Karpas-422 (cell line): ENCODE results near the gene PTGDS. TPM values are rescaled to one million over a fixed set of nuclear protein-coding genes. Genes with fewer than 3 reads are reported as not detected.

ENCODE experiments used
- DNase-seq: peaks from one replicate; pipeline ENCODE4 v3.0.0-alpha.2; 2015
- H2AFZ ChIP-seq: fragments of 200-600 bp; sonication (generic); 2 replicates; pipeline ENCODE4 v1.6.1; 2014; ENCODE audit warnings: antibody characterized with exemption, low read length, mixed read lengths
- H3K27ac ChIP-seq: fragments of 200-600 bp; sonication (generic); 2 replicates; pipeline ENCODE4 v1.5.1; 2014; ENCODE audit warnings: mild to moderate bottlenecking, low read length, moderate library complexity
- H3K27me3 ChIP-seq: fragments of 200-600 bp; sonication (generic); 2 replicates; pipeline ENCODE4 v1.6.1; 2014; ENCODE audit warnings: low read length, mixed read lengths
- H3K36me3 ChIP-seq: fragments of 200-600 bp; sonication (generic); 2 replicates; pipeline ENCODE4 v1.6.1; 2014; ENCODE audit warnings: low read length, mixed read lengths; ENCODE audit not compliant: insufficient read depth
- H3K4me1 ChIP-seq: fragments of 200-600 bp; sonication (generic); 2 replicates; pipeline ENCODE4 v1.6.1; 2014; ENCODE audit warnings: mild to moderate bottlenecking, low read length, mixed read lengths
- H3K4me2 ChIP-seq: fragments of 200-600 bp; sonication (generic); 2 replicates; pipeline ENCODE4 v1.6.1; 2014; ENCODE audit warnings: low read length, low read depth, mild to moderate bottlenecking; ENCODE audit not compliant: poor library complexity, severe bottlenecking
- H3K4me3 ChIP-seq: fragments of 200-600 bp; sonication (generic); 2 replicates; pipeline ENCODE4 v1.5.1; 2014; ENCODE audit warnings: mild to moderate bottlenecking, antibody characterized with exemption, low read length, mixed read lengths
- H3K79me2 ChIP-seq: fragments of 200-600 bp; sonication (generic); 2 replicates; pipeline ENCODE4 v1.6.1; 2014; ENCODE audit warnings: mild to moderate bottlenecking, low read length, mixed read lengths
- H3K9ac ChIP-seq: fragments of 200-600 bp; sonication (generic); 2 replicates; pipeline ENCODE4 v1.6.0; 2014; ENCODE audit warnings: low read length
- H3K9me2 ChIP-seq: fragments of 200-600 bp; sonication (generic), shearing (Covaris generic); replicated peaks from 2 replicates; pipeline ENCODE4 v1.6.0; 2014; ENCODE audit warnings: mild to moderate bottlenecking, low read length, moderate library complexity; ENCODE audit not compliant: insufficient read depth
- H3K9me3 ChIP-seq: fragments of 300-700, 200-600 bp; sonication (generic); 2 replicates; pipeline ENCODE4 v1.6.1; 2014; ENCODE audit warnings: low read length, mixed read lengths
- H4K20me1 ChIP-seq: fragments of 200-600 bp; sonication (generic); 2 replicates; pipeline ENCODE4 v1.6.1; 2014; ENCODE audit warnings: mild to moderate bottlenecking, antibody characterized with exemption, low read length, low read depth; ENCODE audit not compliant: insufficient read depth
- total RNA-seq: library from RNA; depleted of rRNA; stranded (reverse); fragments of >200 nt; shearing (Covaris generic); gene quantifications from 2 replicates; pipeline ENCODE4 v1.2.3, GENCODE V29; 2014; ENCODE audit warnings: low replicate concordance; rRNA removed

The PTGDS gene
- total RNA-seq, result not detected in 2 replicates

DNA sequence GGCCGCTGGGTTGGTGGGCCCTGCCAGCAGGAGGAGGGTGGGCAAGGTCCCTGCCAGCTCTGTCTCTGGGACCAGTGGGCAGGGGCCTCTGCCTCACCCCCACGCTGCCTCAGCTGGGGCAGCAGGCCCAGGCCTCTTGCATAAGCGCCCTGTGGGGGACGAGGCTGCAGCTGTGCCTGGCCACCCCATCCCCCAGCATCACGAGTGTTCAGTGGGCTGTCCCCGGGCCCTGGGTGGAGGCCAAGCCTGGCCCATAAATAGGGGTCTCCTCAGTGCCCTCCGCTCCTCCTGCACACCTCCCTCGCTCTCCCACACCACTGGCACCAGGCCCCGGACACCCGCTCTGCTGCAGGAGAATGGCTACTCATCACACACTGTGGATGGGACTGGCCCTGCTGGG lies at the start of gene PTGDS:
PTGDS (plus strand) TSS at position 282 of the 400 bp plus-strand sequence; CDS start at position 357, 75 bp downstream.
- Histone ChIP-seq H3K36me3 (no peaks in the 10 kb centered on the region), H3K4me1 (no peaks in the 10 kb centered on the region), H3K79me2 (no peaks in the 10 kb centered on the region), H3K9me2 (no peaks in the 10 kb centered on the region), H4K20me1 (no peaks in the 10 kb centered on the region), H3K4me3 (no peak within 1 kb of the TSS), H3K9ac (no peak within 1 kb of the TSS), H3K9me3 (no peaks in the 10 kb centered on the region), H2AFZ (no peak within 1 kb of the TSS), H3K27me3 (no peaks in the 10 kb centered on the region), H3K27ac (no peak within 1 kb of the TSS), H3K4me2 (no peak within 1 kb of the TSS)
- no peak for DNase-seq

GRCh38 chr9:136928591-136928990 lies 48.7 kb upstream of the PTGDS start:
- Histone ChIP-seq H3K9ac (no peak overlapping the region), H2AFZ (no peak overlapping the region)

GRCh38 chr9:136930014-136930413 lies 47.3 kb upstream of the PTGDS start:
- Histone ChIP-seq H3K9ac (no peak overlapping the region), H4K20me1 (no peaks in the 10 kb centered on the region), H3K27ac (no peak overlapping the region), H3K4me3 (no peak overlapping the region), H3K4me2 (no peak overlapping the region), H3K4me1 (no peaks in the 10 kb centered on the region), H3K79me2 (no peaks in the 10 kb centered on the region), H3K9me3 (no peaks in the 10 kb centered on the region), H2AFZ (no peak overlapping the region), H3K9me2 (no peaks in the 10 kb centered on the region), H3K36me3 (peaks cover 38% of the 10 kb centered on the region), H3K27me3 (no peaks in the 10 kb centered on the region)
- no peak for DNase-seq

More at GRCh38 chr9:136928591-136928990, 48.7 kb upstream of the PTGDS start:
- H3K36me3 ChIP-seq, result peaks cover 38% of the 10 kb centered on the region
- no peak overlapping the region for H3K4me3 ChIP-seq
- no peaks in the 10 kb centered on the region for H3K4me1 ChIP-seq
- H4K20me1 ChIP-seq, result no peaks in the 10 kb centered on the region
- no peaks in the 10 kb centered on the region for H3K9me2 ChIP-seq
- no peaks in the 10 kb centered on the region for H3K27me3 ChIP-seq
- no peaks in the 10 kb centered on the region for H3K9me3 ChIP-seq
- H3K4me2 ChIP-seq, result no peak overlapping the region
- DNase-seq, result no peak
- no peak overlapping the region for H3K27ac ChIP-seq
- no peaks in the 10 kb centered on the region for H3K79me2 ChIP-seq

DNA sequence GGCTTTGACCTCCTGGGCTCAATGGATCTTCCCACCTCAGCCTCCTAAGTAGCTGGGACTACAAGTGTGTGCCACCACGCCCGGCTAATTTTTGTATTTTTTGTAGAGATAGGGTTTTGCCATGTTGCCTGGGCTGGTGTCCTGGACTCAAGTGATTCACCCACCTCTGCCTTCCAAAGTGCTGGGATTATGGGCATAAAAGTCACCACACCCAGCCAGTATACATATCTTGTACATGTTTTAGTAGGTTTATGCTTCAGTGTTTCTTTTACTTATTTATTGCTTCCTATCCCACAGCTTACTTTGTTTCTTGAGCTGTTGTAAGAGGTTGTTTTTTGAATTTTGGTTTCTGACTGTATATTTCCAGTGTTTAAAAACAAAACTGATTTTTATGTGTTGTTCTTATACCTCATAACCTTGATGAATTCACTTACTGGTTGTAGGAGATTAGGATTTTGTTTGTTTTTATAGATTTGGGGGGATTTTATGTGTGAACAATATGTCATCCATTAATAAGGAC lies 45.6 kb upstream of the PTGDS start:
- no peaks in the 10 kb centered on the region for H3K4me1 ChIP-seq
- peaks cover 37% of the 10 kb centered on the region for H3K36me3 ChIP-seq
- DNase-seq, result no peak

DNA sequence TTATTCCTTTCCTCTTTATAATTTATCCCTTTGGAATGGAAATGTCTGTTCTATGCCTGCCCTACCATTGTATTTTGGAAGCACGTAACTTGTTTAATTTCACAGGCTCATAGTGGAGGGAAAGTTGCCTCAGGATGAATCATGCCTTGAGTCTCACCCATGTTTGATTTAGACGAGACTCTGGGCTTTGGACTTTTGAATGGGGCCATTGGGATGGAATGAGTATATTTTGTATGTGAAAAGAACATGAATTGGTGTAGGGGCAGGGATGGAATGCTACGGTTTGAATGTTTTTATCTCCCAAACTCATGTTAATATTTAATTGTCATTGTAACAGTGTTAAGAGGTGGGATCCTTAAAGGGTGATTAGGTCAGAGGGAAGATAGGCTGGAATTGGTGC lies 43.0 kb upstream of the PTGDS start:
- Histone ChIP-seq H3K27ac (no peak overlapping the region), H2AFZ (no peak overlapping the region), H3K4me1 (no peaks in the 10 kb centered on the region), H3K9me3 (no peaks in the 10 kb centered on the region), H3K79me2 (no peaks in the 10 kb centered on the region), H3K9ac (no peak overlapping the region), H3K27me3 (no peaks in the 10 kb centered on the region), H3K4me2 (no peak overlapping the region), H4K20me1 (no peaks in the 10 kb centered on the region), H3K9me2 (no peaks in the 10 kb centered on the region), H3K4me3 (no peak overlapping the region), H3K36me3 (peaks cover 25% of the 10 kb centered on the region)
- no peak for DNase-seq

More for the DNA sequence above, 45.6 kb upstream of the PTGDS start:
- no peaks in the 10 kb centered on the region for H4K20me1 ChIP-seq
- no peaks in the 10 kb centered on the region for H3K9me3 ChIP-seq
- H3K79me2 ChIP-seq, result no peaks in the 10 kb centered on the region
- H3K27me3 ChIP-seq, result no peaks in the 10 kb centered on the region
- no peak overlapping the region for H3K27ac ChIP-seq
- H3K9me2 ChIP-seq, result no peaks in the 10 kb centered on the region
- H2AFZ ChIP-seq, result no peak overlapping the region
- H3K9ac ChIP-seq, result no peak overlapping the region
- no peak overlapping the region for H3K4me2 ChIP-seq
- H3K4me3 ChIP-seq, result no peak overlapping the region

- no peaks in the 10 kb centered on the region for H3K9me2 ChIP-seq
- H4K20me1 ChIP-seq, result no peaks in the 10 kb centered on the region
- H2AFZ ChIP-seq, result no peak overlapping the region
- peaks cover 16% of the 10 kb centered on the region for H3K36me3 ChIP-seq
- H3K9me3 ChIP-seq, result no peaks in the 10 kb centered on the region
- H3K27ac ChIP-seq, result no peak overlapping the region
- no peaks in the 10 kb centered on the region for H3K27me3 ChIP-seq
- no peaks in the 10 kb centered on the region for H3K79me2 ChIP-seq
- no peak overlapping the region for H3K4me3 ChIP-seq
- H3K4me1 ChIP-seq, result no peaks in the 10 kb centered on the region
- no peak for DNase-seq
- H3K4me2 ChIP-seq, result no peak overlapping the region
- no peak overlapping the region for H3K9ac ChIP-seq
These were observed 41.7 kb upstream of the PTGDS start for GRCh38 chr9:136935651-136936050.

- H4K20me1 ChIP-seq, result no peaks in the 10 kb centered on the region
- no peak for DNase-seq
- no peaks in the 10 kb centered on the region for H3K79me2 ChIP-seq
- H3K9ac ChIP-seq, result no peak overlapping the region
- H3K27ac ChIP-seq, result no peak overlapping the region
- no peak overlapping the region for H3K4me2 ChIP-seq
- H3K27me3 ChIP-seq, result no peaks in the 10 kb centered on the region
- no peaks in the 10 kb centered on the region for H3K9me2 ChIP-seq
- H3K9me3 ChIP-seq, result no peaks in the 10 kb centered on the region
- peaks cover 11% of the 10 kb centered on the region for H3K36me3 ChIP-seq
- H3K4me3 ChIP-seq, result no peak overlapping the region
- no peaks in the 10 kb centered on the region for H3K4me1 ChIP-seq
- no peak overlapping the region for H2AFZ ChIP-seq
These were observed 40.6 kb upstream of the PTGDS start for GRCh38 chr9:136936645-136937170.

DNA sequence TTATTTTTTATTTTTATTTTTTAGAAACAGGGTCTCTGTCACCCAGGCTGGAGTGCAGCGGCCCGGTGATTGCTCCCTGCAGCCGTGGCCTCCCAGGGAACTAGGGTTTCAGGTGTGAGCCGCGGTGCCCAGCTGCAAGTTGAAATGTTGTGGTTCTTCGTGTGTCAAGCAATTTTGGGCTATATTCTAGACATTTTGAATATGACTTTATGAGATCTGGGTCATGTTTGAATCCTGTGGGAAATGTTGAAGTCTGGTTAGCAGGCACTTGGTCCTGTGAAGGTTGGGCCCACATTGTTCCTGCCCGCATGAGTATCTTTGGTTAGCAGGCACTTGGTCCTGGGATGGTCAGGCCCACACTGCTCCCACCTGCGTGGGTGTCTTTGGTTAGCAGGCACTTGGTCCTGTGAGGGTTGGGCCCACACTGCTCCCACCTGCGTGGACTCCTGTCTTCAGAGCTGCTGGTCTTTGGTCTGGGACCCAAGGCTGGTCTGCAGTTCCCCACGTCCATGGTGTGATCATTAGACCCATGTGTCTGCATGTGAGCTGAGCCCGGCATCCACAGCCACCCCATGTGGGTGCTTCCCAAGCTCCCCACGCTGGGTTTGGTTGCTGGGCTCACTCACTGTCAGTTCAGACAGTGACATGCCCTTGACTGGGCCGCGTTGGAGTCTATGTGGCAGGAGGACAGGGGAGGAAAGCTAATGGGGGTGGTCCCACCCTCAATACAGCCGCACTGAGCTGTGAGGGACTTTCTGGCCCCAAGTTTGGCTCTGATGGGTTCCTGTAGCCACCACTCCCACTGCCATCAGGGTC lies 39.9 kb upstream of the PTGDS start:
- Histone ChIP-seq H3K36me3 (peaks cover 8% of the 10 kb centered on the region; the same call in 1 of the 2 replicates), H3K27ac (no peak overlapping the region), H3K4me1 (no peaks in the 10 kb centered on the region), H3K4me3 (no peak overlapping the region), H2AFZ (no peak overlapping the region), H3K27me3 (no peaks in the 10 kb centered on the region), H3K9me3 (no peaks in the 10 kb centered on the region), H3K9ac (no peak overlapping the region), H3K79me2 (no peaks in the 10 kb centered on the region), H3K9me2 (no peaks in the 10 kb centered on the region), H3K4me2 (no peak overlapping the region), H4K20me1 (no peaks in the 10 kb centered on the region; the same call in 1 of the 2 replicates)
- DNase-seq, result no peak
